Brain microvascular endothelial cell (primary cell): Measurements from ENCODE around the gene TBC1D20.

Source experiments
- DNase-seq: peaks from one replicate; pipeline ENCODE4 v3.0.0-alpha.2; 2020
- H3K27ac ChIP-seq: fragments of 250-450 bp; sonication (Bioruptor Pico); 2 replicates; pipeline ENCODE4 v1.5.1; 2020; ENCODE audit warnings: mild to moderate bottlenecking, moderate library complexity
- H3K27me3 ChIP-seq: fragments of 250-450 bp; sonication (Bioruptor Pico); replicated peaks from 2 replicates; pipeline ENCODE4 v1.5.1; 2020; ENCODE audit warnings: mild to moderate bottlenecking
- H3K36me3 ChIP-seq: fragments of 250-450 bp; sonication (Bioruptor Pico); replicated peaks from 2 replicates; pipeline ENCODE4 v1.5.1; 2020; ENCODE audit warnings: mild to moderate bottlenecking
- H3K4me3 ChIP-seq: 2 replicates; pipeline ENCODE4 v1.5.1; 2011; ENCODE audit warnings: low read depth, mild to moderate bottlenecking, control low read depth, low read length, moderate library complexity
- CTCF ChIP-seq: IDR thresholded peaks from 2 replicates; pipeline ENCODE4 v1.5.1; 2011; ENCODE audit warnings: low read depth, mild to moderate bottlenecking, moderate library complexity, low read length, control low read depth, inconsistent platforms; ENCODE audit errors: missing control alignments
- in situ Hi-C: cut with HindIII; loops from 2 replicates; pipeline ENCODE4 v1.10.0; 2017; ENCODE audit warnings: low sequenced_read_pairs, low pct_ligation_motif_present

The TBC1D20 gene

GRCh38 chr20:437787-438486, 24.4 kb downstream of the TBC1D20 start:
- no peaks in the 10 kb centered on the region for H3K27me3 ChIP-seq
- in situ Hi-C loops: no loop called here
- H3K4me3 ChIP-seq: no peak overlapping the region
- DNase-seq: no peak
- no peak overlapping the region for H3K27ac ChIP-seq
- TF ChIP-seq CTCF: no peak
- peaks cover 68% of the 10 kb centered on the region for H3K36me3 ChIP-seq

GRCh38 chr20:436476-436875, 25.9 kb downstream of the TBC1D20 start:
- no peak for TF ChIP-seq CTCF
- no peaks in the 10 kb centered on the region for H3K27me3 ChIP-seq
- DNase-seq: no peak
- in situ Hi-C loops: no loop called here
- H3K36me3 ChIP-seq: peaks cover 64% of the 10 kb centered on the region
- H3K27ac ChIP-seq: no peak overlapping the region
- H3K4me3 ChIP-seq: no peak overlapping the region

DNA sequence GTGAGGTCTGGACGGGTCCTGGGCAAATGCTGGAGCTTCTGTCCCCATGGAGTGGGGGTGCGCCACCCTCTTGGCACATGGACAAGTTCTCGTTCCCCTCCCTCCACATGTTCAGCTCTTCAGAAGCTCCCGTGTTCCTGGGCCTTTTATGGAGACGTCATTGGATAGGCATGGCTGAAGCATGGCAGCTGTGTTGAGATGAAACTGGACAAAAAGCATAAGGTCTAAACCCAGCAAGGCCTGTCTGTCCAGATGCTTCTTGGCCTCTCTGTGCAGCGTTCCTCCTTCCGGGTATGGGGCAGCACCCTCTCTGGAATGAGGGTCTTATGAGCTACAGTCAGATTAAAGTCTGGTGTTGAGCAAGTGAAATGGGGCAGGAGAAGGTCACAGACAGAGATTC, 26.8 kb downstream of the TBC1D20 start:
- no peak for TF ChIP-seq CTCF
- H3K27me3 ChIP-seq: no peaks in the 10 kb centered on the region
- peaks cover 58% of the 10 kb centered on the region for H3K36me3 ChIP-seq
- in situ Hi-C loops: no loop called here
- H3K4me3 ChIP-seq: no peak overlapping the region
- no peak for DNase-seq
- H3K27ac ChIP-seq: no peak overlapping the region

- TF ChIP-seq CTCF: no peak
- Histone ChIP-seq H3K27me3 (no peaks in the 10 kb centered on the region), H3K4me3 (no peak overlapping the region), H3K27ac (no peak overlapping the region), H3K36me3 (peaks cover 54% of the 10 kb centered on the region)
- DNase-seq: no peak
- in situ Hi-C loops: no loop called here
Measured at GRCh38 chr20:434661-435419, 27.5 kb downstream of the TBC1D20 start.

DNA sequence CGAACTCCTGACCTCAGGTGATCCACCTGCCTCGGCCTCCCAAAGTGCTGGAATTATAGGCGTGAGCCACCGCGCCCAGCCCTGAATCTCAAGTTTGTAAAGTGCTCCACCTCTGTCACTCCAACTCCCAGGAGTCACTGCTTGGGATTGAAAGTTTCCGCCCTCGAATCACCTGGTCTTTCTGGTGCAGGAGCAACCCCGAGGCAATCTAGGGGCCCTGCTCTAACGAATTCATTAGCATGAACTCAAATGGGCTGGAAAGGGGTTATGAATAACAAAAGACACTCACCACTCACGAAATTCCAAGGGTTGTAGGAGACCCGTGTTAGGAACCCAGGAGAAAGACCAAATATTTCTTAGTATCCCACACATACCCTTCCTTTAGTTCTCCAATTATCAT, 28.1 kb downstream of the TBC1D20 start:
- Histone ChIP-seq H3K36me3 (peaks cover 48% of the 10 kb centered on the region), H3K4me3 (no peak overlapping the region)
- in situ Hi-C loops: no loop called here

More for the DNA sequence above, 28.1 kb downstream of the TBC1D20 start:
- Histone ChIP-seq H3K27ac (no peak overlapping the region), H3K27me3 (no peaks in the 10 kb centered on the region)
- TF ChIP-seq CTCF: no peak
- no peak for DNase-seq
